Smooth muscle cell (in vitro differentiated cells): Measurements from ENCODE around the gene PRLH. TPM values are rescaled to one million over a fixed set of nuclear protein-coding genes. Genes with fewer than 3 reads are reported as not detected.

Experiments used
- DNase-seq: peaks from one replicate; lab custom pipeline; 2025; ENCODE audit not compliant: unreplicated experiment; lab: John Stamatoyannopoulos, UW
- H2AFZ ChIP-seq: fragments of 200-600 bp; sonication (generic); 2 replicates; pipeline ENCODE4 v1.6.0; 2016; ENCODE audit warnings: antibody characterized with exemption, low read depth, mild to moderate bottlenecking
- H3F3A ChIP-seq: fragments of 200-600 bp; sonication (generic); 2 replicates; pipeline ENCODE4 v1.6.0; 2017; ENCODE audit warnings: antibody characterized with exemption, low read depth
- H3K27ac ChIP-seq: fragments of 200-600 bp; sonication (generic); 2 replicates; pipeline ENCODE4 v1.5.1; 2016; ENCODE audit warnings: low read depth, mild to moderate bottlenecking
- H3K27me3 ChIP-seq: fragments of 200-600 bp; sonication (generic); 2 replicates; pipeline ENCODE4 v1.6.1; 2016; ENCODE audit warnings: low read depth, mild to moderate bottlenecking
- H3K36me3 ChIP-seq: fragments of 200-600 bp; sonication (generic); 2 replicates; pipeline ENCODE4 v1.5.1; 2016; ENCODE audit warnings: low read depth
- H3K4me1 ChIP-seq: fragments of 200-600 bp; sonication (generic); 2 replicates; pipeline ENCODE4 v1.5.1; 2016; ENCODE audit warnings: low read depth
- H3K4me2 ChIP-seq: fragments of 200-600 bp; sonication (generic); 2 replicates; pipeline ENCODE4 v1.6.0; 2016; ENCODE audit warnings: mild to moderate bottlenecking
- H3K4me3 ChIP-seq: fragments of 200-600 bp; sonication (generic); 2 replicates; pipeline ENCODE4 v1.5.1; 2016; ENCODE audit warnings: mild to moderate bottlenecking
- H3K79me2 ChIP-seq: fragments of 200-600 bp; sonication (generic); 2 replicates; pipeline ENCODE4 v1.6.0; 2016; ENCODE audit warnings: low read depth, mild to moderate bottlenecking
- H3K9ac ChIP-seq: fragments of 200-600 bp; sonication (generic); 2 replicates; pipeline ENCODE4 v1.6.0; 2016; ENCODE audit warnings: low read depth
- H3K9me3 ChIP-seq: fragments of 200-600 bp; sonication (generic); replicated peaks from 2 replicates; pipeline ENCODE4 v1.5.1; 2016; ENCODE audit warnings: low read depth
- H4K20me1 ChIP-seq: fragments of 200-600 bp; sonication (generic); 2 replicates; pipeline ENCODE4 v1.6.0; 2016; ENCODE audit warnings: low read depth
- CTCF ChIP-seq: fragments of 200-600 bp; sonication (generic); IDR thresholded peaks from 2 replicates; pipeline ENCODE4 v1.5.1; 2017; ENCODE audit warnings: borderline replicate concordance, mild to moderate bottlenecking, antibody characterized with exemption; ENCODE audit not compliant: insufficient read depth, poor library complexity, severe bottlenecking
- WGBS: methylation state at CpG from one replicate; pipeline ENCODE4 v1.1.7; 2016; ENCODE audit warnings: low lambda C conversion rate; 5-methylcytosine and 5-hydroxymethylcytosine counted together
- polyA plus RNA-seq: library from polyadenylated mRNA; unstranded; fragments of >200 nt; fragmentation: Nextera tagmentation; extraction: Ambion mirVana; gene quantifications from 2 replicates; pipeline ENCODE4 v1.2.1, GENCODE V29; 2016
- total RNA-seq: library from RNA; depleted of rRNA; stranded (reverse); fragments of >200 nt; gene quantifications from 2 replicates; pipeline ENCODE4 v1.2.3, GENCODE V29; 2014

PRLH gene
- total and polyA plus RNA-seq, 2 experiments from 2014 or later: not detected

- Histone ChIP-seq H3F3A (no peaks in the 10 kb centered on the region), H3K4me1 (no peaks in the 10 kb centered on the region), H3K4me3 (no peak overlapping the region), H3K79me2 (no peaks in the 10 kb centered on the region), H3K36me3 (no peaks in the 10 kb centered on the region), H4K20me1 (no peaks in the 10 kb centered on the region), H3K4me2 (no peak overlapping the region), H3K27ac (no peak overlapping the region), H2AFZ (no peak overlapping the region), H3K27me3 (no peaks in the 10 kb centered on the region), H3K9me3 (no peaks in the 10 kb centered on the region), H3K9ac (no peak overlapping the region)
- 89% methylated on average over 8 of the region's 8 CpGs for WGBS
- no peak for DNase-seq
- TF ChIP-seq CTCF: no peak
Measured at GRCh38 chr2:237546040-237546875, 20.1 kb upstream of the PRLH start.

DNA sequence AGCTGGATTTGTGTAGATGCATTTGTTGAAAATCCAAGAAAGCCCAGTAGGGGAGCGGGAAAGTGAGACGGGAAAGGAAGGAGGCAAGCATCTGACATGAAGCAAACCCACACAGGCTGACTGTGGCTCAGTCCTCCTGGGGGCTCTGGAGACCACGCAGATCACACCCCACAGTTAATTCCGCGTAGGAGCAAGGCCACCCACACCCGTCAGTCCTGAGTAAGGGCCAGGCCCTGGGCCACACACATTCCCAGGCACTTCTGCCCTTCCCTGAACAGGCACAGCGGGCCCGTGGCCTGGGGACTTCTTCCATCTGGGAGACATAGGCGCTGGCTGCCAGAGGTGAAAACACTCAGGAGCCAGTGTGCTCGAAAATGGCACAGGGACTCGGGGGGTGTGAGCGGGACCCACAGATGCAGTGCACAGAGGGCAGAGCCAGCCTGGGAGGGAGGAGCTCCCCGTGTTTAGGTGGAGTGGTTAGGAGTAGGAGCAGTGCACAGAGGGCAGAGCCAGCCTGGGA is 19.4 kb upstream of the PRLH start:
- WGBS: 80% methylated on average over 13 of the region's 13 CpGs
- no peak for TF ChIP-seq CTCF
- H3K4me1 ChIP-seq: no peaks in the 10 kb centered on the region
- H2AFZ ChIP-seq: no peak overlapping the region
- no peak overlapping the region for H3K4me3 ChIP-seq
- no peak overlapping the region for H3K27ac ChIP-seq
- no peak for DNase-seq
- no peaks in the 10 kb centered on the region for H3K9me3 ChIP-seq
- no peaks in the 10 kb centered on the region for H3K79me2 ChIP-seq
- H3K36me3 ChIP-seq: no peaks in the 10 kb centered on the region
- no peak overlapping the region for H3K4me2 ChIP-seq
- H4K20me1 ChIP-seq: no peaks in the 10 kb centered on the region
- no peaks in the 10 kb centered on the region for H3K27me3 ChIP-seq
- H3F3A ChIP-seq: no peaks in the 10 kb centered on the region
- no peak overlapping the region for H3K9ac ChIP-seq

DNA sequence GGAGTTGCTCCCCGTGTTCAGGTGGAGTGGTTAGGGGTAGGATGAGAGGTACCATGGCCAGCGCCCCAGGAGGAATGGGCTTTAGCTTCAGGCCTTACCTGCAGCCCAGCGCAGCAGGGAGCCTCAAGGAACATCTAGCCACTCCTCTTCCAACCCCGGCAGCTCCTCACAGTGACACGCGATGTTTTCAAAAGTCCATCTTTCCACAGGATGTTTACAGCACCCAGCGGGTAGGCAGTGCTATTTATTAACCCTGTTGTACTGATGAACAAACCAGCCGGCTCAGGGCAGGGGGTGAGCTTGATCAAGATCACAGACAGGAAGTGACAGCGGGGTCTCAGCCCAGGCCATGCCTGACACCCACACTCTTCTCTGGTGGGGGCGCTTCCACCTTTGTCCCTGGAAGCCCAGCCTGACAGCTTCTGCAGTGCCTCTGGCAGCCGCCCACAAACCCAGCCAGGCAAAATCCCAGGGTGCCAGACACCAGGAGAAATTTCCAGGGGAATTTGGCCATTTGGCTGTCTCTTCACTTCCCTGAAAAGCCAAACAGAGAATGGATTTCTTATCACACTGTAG is 18.4 kb upstream of the PRLH start:
- Histone ChIP-seq H2AFZ (no peak overlapping the region), H3K4me3 (no peak overlapping the region), H3K4me2 (no peak overlapping the region), H3K36me3 (no peaks in the 10 kb centered on the region), H3F3A (no peaks in the 10 kb centered on the region), H3K27ac (no peak overlapping the region), H3K9ac (no peak overlapping the region), H3K27me3 (no peaks in the 10 kb centered on the region), H3K4me1 (no peaks in the 10 kb centered on the region), H3K79me2 (no peaks in the 10 kb centered on the region), H3K9me3 (no peaks in the 10 kb centered on the region), H4K20me1 (no peaks in the 10 kb centered on the region)
- DNase-seq: no peak
- TF ChIP-seq CTCF: no peak
- WGBS: 39% methylated on average over 11 of the region's 11 CpGs
